ENCODE data around the gene RNF144A.

DNA sequence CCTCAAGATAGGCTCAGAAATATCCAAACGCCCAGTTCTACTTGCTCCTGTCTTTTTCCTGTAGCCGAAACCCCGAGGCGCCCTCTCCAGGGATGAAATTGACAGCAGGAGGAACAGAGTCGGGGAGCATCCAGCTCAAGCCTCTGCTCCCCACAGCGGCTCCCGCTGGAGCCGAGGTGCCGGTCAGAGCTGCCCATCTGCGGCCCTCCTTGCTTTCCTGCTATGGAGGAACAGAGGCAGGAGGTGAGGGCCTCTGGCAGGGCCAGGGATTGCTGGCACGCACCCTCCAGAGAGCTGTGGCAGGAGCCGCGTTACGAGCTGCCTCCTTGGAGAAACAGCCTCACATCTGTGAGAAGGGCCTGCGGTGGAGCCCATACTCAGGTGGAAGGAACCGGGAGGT lies 172.1 kb downstream of the RNF144A start:
- TF ChIP-seq POLR2AphosphoS5 (IDR thresholded peaks at IDR 0.05): no peak
- TF ChIP-seq, protein P1, sequence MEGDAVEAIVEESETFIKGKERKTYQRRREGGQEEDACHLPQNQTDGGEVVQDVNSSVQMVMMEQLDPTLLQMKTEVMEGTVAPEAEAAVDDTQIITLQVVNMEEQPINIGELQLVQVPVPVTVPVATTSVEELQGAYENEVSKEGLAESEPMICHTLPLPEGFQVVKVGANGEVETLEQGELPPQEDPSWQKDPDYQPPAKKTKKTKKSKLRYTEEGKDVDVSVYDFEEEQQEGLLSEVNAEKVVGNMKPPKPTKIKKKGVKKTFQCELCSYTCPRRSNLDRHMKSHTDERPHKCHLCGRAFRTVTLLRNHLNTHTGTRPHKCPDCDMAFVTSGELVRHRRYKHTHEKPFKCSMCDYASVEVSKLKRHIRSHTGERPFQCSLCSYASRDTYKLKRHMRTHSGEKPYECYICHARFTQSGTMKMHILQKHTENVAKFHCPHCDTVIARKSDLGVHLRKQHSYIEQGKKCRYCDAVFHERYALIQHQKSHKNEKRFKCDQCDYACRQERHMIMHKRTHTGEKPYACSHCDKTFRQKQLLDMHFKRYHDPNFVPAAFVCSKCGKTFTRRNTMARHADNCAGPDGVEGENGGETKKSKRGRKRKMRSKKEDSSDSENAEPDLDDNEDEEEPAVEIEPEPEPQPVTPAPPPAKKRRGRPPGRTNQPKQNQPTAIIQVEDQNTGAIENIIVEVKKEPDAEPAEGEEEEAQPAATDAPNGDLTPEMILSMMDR (IDR thresholded peaks at IDR 0.05): no peak
